ENCODE data around the gene OLFML2A.

The OLFML2A gene

DNA sequence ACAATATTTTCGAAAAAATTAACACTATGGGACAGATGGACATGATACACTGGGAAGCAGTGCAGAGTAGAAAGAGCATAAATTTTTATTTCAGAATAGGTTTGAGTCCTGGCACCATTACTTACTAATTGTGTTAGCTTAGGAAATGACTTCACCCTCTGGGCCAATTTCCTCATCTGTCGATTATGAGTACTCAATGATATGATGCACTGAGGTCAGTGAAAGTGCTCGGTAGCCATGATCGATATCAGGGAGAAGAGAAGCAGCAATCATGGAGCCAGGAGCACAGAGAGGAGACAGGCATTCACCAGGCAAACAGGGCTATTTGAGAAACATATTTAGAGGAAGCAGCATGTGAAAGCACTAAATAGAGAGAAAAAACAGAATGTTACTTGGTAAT lies 35.3 kb upstream of the OLFML2A start:
- Histone ChIP-seq H3F3A (ENCODE audit: insufficient read depth) (no peaks in the 10 kb centered on the region), H2AFZ (ENCODE audit: low read depth, low read length, severe bottlenecking) (no peak overlapping the region), H3K9me3 (ENCODE audit: insufficient read depth, low read length) (no peaks in the 10 kb centered on the region), H3K27me3 (ENCODE audit: low read length) (no peaks in the 10 kb centered on the region), H3K79me2 (ENCODE audit: insufficient read depth, low read length) (no peaks in the 10 kb centered on the region), H3K9ac (ENCODE audit: low read length) (no peak overlapping the region), H3K36me3 (ENCODE audit: low read length) (no peaks in the 10 kb centered on the region), H3K27ac (ENCODE audit: low read depth, low read length) (no peak overlapping the region), H4K20me1 (ENCODE audit: low read depth, low read length) (no peaks in the 10 kb centered on the region), H3K4me2 (ENCODE audit: low read depth, low read length, poor library complexity, severe bottlenecking) (no peak overlapping the region), H3K9me2 (replicated peaks; ENCODE audit: insufficient read depth, low read length) (no peaks in the 10 kb centered on the region), H3K4me3 (ENCODE audit: insufficient read depth, low read length, poor library complexity, severe bottlenecking) (no peak overlapping the region)
- TF ChIP-seq, protein P1, sequence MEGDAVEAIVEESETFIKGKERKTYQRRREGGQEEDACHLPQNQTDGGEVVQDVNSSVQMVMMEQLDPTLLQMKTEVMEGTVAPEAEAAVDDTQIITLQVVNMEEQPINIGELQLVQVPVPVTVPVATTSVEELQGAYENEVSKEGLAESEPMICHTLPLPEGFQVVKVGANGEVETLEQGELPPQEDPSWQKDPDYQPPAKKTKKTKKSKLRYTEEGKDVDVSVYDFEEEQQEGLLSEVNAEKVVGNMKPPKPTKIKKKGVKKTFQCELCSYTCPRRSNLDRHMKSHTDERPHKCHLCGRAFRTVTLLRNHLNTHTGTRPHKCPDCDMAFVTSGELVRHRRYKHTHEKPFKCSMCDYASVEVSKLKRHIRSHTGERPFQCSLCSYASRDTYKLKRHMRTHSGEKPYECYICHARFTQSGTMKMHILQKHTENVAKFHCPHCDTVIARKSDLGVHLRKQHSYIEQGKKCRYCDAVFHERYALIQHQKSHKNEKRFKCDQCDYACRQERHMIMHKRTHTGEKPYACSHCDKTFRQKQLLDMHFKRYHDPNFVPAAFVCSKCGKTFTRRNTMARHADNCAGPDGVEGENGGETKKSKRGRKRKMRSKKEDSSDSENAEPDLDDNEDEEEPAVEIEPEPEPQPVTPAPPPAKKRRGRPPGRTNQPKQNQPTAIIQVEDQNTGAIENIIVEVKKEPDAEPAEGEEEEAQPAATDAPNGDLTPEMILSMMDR (IDR thresholded peaks at IDR 0.05; ENCODE audit: insufficient read depth, low read length, poor library complexity, severe bottlenecking): no peak
- no peak for TF ChIP-seq EZH2phosphoT487 (conservative IDR thresholded peaks at IDR 0.05; ENCODE audit: low read length)

DNA sequence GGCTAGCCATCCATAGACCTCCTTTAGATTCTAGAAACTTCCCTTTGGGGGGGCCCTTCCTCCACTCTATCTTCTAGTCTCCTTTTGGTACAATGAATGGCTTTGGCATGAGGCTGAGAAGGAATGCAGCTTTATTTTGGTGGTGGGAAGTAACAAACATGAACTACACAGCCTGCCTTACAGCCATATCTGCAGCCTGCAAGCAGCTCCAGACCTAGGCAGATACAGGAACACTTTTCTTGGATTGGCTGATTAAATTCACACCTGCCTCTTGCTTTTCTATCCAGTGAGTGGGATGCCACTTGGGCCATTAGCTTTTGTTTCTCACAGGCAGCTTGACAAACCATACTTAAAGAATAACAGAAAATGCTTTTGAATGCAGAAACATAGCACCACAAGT lies 34.0 kb upstream of the OLFML2A start:
- no peak overlapping the region for H3K4me3 ChIP-seq (ENCODE audit: insufficient read depth, low read length, poor library complexity, severe bottlenecking)
- TF ChIP-seq, protein P1 (IDR thresholded peaks at IDR 0.05; ENCODE audit: insufficient read depth, low read length, poor library complexity, severe bottlenecking): no peak
- TF ChIP-seq EZH2phosphoT487 (conservative IDR thresholded peaks at IDR 0.05; ENCODE audit: low read length): no peak
- no peak overlapping the region for H3K4me2 ChIP-seq (ENCODE audit: low read depth, low read length, poor library complexity, severe bottlenecking)
- H4K20me1 ChIP-seq (ENCODE audit: low read depth, low read length): no peaks in the 10 kb centered on the region
- H3K9ac ChIP-seq (ENCODE audit: low read length): no peak overlapping the region
- no peak overlapping the region for H3K27ac ChIP-seq (ENCODE audit: low read depth, low read length)
- H3F3A ChIP-seq (ENCODE audit: insufficient read depth): no peaks in the 10 kb centered on the region
- 0 out of 2 replicates have a peak, but pooled peaks cover 8% of the 10 kb centered on the region for H3K79me2 ChIP-seq (ENCODE audit: insufficient read depth, low read length)
- no peaks in the 10 kb centered on the region for H3K9me2 ChIP-seq (replicated peaks; ENCODE audit: insufficient read depth, low read length)
- no peaks in the 10 kb centered on the region for H3K36me3 ChIP-seq (ENCODE audit: low read length)
- no peaks in the 10 kb centered on the region for H3K27me3 ChIP-seq (ENCODE audit: low read length)
- H3K9me3 ChIP-seq (ENCODE audit: insufficient read depth, low read length): no peaks in the 10 kb centered on the region
- no peak overlapping the region for H2AFZ ChIP-seq (ENCODE audit: low read depth, low read length, severe bottlenecking)

DNA sequence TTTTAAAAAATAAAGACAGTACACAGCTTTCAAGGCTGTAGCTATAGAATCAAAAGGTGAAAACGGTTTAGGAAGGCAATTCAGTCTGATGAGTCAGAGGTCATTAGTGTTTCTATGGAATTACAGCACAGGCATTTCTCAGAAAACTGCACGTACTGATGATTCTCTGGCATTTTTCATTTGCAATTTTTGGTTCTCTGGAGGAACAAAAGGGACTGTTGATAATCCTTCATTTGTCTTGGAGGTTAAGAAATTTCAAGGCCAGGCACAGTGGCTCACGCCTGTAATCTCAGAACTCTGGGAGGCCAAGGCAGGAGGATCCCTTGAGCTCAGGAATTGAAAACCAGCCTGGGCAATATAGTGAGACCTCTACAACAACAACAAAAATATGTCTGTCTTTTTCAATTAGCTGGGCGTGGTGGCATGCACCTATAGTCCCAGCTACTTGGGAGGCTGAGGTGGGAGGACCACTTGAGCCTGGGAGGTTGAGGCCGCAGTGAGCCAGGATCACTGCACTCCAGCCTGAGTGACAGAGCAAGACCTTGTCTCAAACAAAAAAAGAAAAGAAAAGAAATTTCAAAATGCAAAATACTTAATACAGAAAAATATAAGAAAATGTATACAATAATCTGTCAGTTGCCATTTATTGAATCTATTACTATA lies 33.1 kb upstream of the OLFML2A start:
- no peak for TF ChIP-seq EZH2phosphoT487 (conservative IDR thresholded peaks at IDR 0.05; ENCODE audit: low read length)
- TF ChIP-seq, protein P1 (IDR thresholded peaks at IDR 0.05; ENCODE audit: insufficient read depth, low read length, poor library complexity, severe bottlenecking): no peak
- H3K27ac ChIP-seq (ENCODE audit: low read depth, low read length): no peak overlapping the region

More for the DNA sequence above, 33.1 kb upstream of the OLFML2A start:
- H3K9me2 ChIP-seq (replicated peaks; ENCODE audit: insufficient read depth, low read length): no peaks in the 10 kb centered on the region
- no peaks in the 10 kb centered on the region for H3K27me3 ChIP-seq (ENCODE audit: low read length)
- no peaks in the 10 kb centered on the region for H3K36me3 ChIP-seq (ENCODE audit: low read length)
- H3F3A ChIP-seq (ENCODE audit: insufficient read depth): no peaks in the 10 kb centered on the region
- no peaks in the 10 kb centered on the region for H3K9me3 ChIP-seq (ENCODE audit: insufficient read depth, low read length)
- no peak overlapping the region for H3K4me2 ChIP-seq (ENCODE audit: low read depth, low read length, poor library complexity, severe bottlenecking)
- H3K79me2 ChIP-seq (ENCODE audit: insufficient read depth, low read length): 0 out of 2 replicates have a peak, but pooled peaks cover 10% of the 10 kb centered on the region
- H2AFZ ChIP-seq (ENCODE audit: low read depth, low read length, severe bottlenecking): no peak overlapping the region
- H3K9ac ChIP-seq (ENCODE audit: low read length): no peak overlapping the region
- H3K4me3 ChIP-seq (ENCODE audit: insufficient read depth, low read length, poor library complexity, severe bottlenecking): no peak overlapping the region
- no peaks in the 10 kb centered on the region for H4K20me1 ChIP-seq (ENCODE audit: low read depth, low read length)
